Karpas-422 (cell line): ENCODE measurements around the gene RRH. TPM values are rescaled to one million over a fixed set of nuclear protein-coding genes. Genes with fewer than 3 reads are reported as not detected.
A peak's percentile ranks its signal among the peaks of the same experiment; 100 is the strongest.

ENCODE experiments used
- DNase-seq: peaks from one replicate; pipeline ENCODE4 v3.0.0-alpha.2; 2015
- H2AFZ ChIP-seq: fragments of 200-600 bp; sonication (generic); 2 replicates; pipeline ENCODE4 v1.6.1; 2014; ENCODE audit warnings: antibody characterized with exemption, low read length, mixed read lengths
- H3K27ac ChIP-seq: fragments of 200-600 bp; sonication (generic); 2 replicates; pipeline ENCODE4 v1.5.1; 2014; ENCODE audit warnings: mild to moderate bottlenecking, low read length, moderate library complexity
- H3K27me3 ChIP-seq: fragments of 200-600 bp; sonication (generic); 2 replicates; pipeline ENCODE4 v1.6.1; 2014; ENCODE audit warnings: low read length, mixed read lengths
- H3K36me3 ChIP-seq: fragments of 200-600 bp; sonication (generic); 2 replicates; pipeline ENCODE4 v1.6.1; 2014; ENCODE audit warnings: low read length, mixed read lengths; ENCODE audit not compliant: insufficient read depth
- H3K4me1 ChIP-seq: fragments of 200-600 bp; sonication (generic); 2 replicates; pipeline ENCODE4 v1.6.1; 2014; ENCODE audit warnings: mild to moderate bottlenecking, low read length, mixed read lengths
- H3K4me2 ChIP-seq: fragments of 200-600 bp; sonication (generic); 2 replicates; pipeline ENCODE4 v1.6.1; 2014; ENCODE audit warnings: low read length, low read depth, mild to moderate bottlenecking; ENCODE audit not compliant: poor library complexity, severe bottlenecking
- H3K4me3 ChIP-seq: fragments of 200-600 bp; sonication (generic); 2 replicates; pipeline ENCODE4 v1.5.1; 2014; ENCODE audit warnings: mild to moderate bottlenecking, antibody characterized with exemption, low read length, mixed read lengths
- H3K79me2 ChIP-seq: fragments of 200-600 bp; sonication (generic); 2 replicates; pipeline ENCODE4 v1.6.1; 2014; ENCODE audit warnings: mild to moderate bottlenecking, low read length, mixed read lengths
- H3K9ac ChIP-seq: fragments of 200-600 bp; sonication (generic); 2 replicates; pipeline ENCODE4 v1.6.0; 2014; ENCODE audit warnings: low read length
- H3K9me2 ChIP-seq: fragments of 200-600 bp; sonication (generic), shearing (Covaris generic); replicated peaks from 2 replicates; pipeline ENCODE4 v1.6.0; 2014; ENCODE audit warnings: mild to moderate bottlenecking, low read length, moderate library complexity; ENCODE audit not compliant: insufficient read depth
- H3K9me3 ChIP-seq: fragments of 300-700, 200-600 bp; sonication (generic); 2 replicates; pipeline ENCODE4 v1.6.1; 2014; ENCODE audit warnings: low read length, mixed read lengths
- H4K20me1 ChIP-seq: fragments of 200-600 bp; sonication (generic); 2 replicates; pipeline ENCODE4 v1.6.1; 2014; ENCODE audit warnings: mild to moderate bottlenecking, antibody characterized with exemption, low read length, low read depth; ENCODE audit not compliant: insufficient read depth
- total RNA-seq: library from RNA; depleted of rRNA; stranded (reverse); fragments of >200 nt; shearing (Covaris generic); gene quantifications from 2 replicates; pipeline ENCODE4 v1.2.3, GENCODE V29; 2014; ENCODE audit warnings: low replicate concordance

The RRH gene
- total RNA-seq, 1 experiment from 2014 or later, result not detected

GRCh38 chr4:109803924-109804571 lies 23.7 kb upstream of the RRH start:
- Histone ChIP-seq H3K79me2 (no peaks in the 10 kb centered on the region), H3K27ac (no peak overlapping the region), H3K27me3 (no peaks in the 10 kb centered on the region), H3K4me1 (no peaks in the 10 kb centered on the region), H2AFZ (no peak overlapping the region), H3K4me3 (no peak overlapping the region), H3K9me2 (no peaks in the 10 kb centered on the region), H3K9me3 (no peaks in the 10 kb centered on the region), H3K36me3 (no peaks in the 10 kb centered on the region), H3K9ac (no peak overlapping the region), H4K20me1 (no peaks in the 10 kb centered on the region), H3K4me2 (no peak overlapping the region)
- peak; percentile 83 for DNase-seq

- Histone ChIP-seq H3K36me3 (no peaks in the 10 kb centered on the region), H3K4me3 (no peak overlapping the region), H4K20me1 (no peaks in the 10 kb centered on the region), H3K9ac (no peak overlapping the region), H3K4me1 (peaks cover 7% of the 10 kb centered on the region), H3K27me3 (no peaks in the 10 kb centered on the region), H3K27ac (no peak overlapping the region), H3K9me2 (no peaks in the 10 kb centered on the region), H3K4me2 (no peak overlapping the region), H3K79me2 (no peaks in the 10 kb centered on the region), H3K9me3 (no peaks in the 10 kb centered on the region), H2AFZ (no peak overlapping the region)
- DNase-seq, result no peak
These were observed 18.1 kb upstream of the RRH start for GRCh38 chr4:109809655-109810054.

- peaks cover 10% of the 10 kb centered on the region for H3K4me1 ChIP-seq
- no peaks in the 10 kb centered on the region for H4K20me1 ChIP-seq
- no peaks in the 10 kb centered on the region for H3K27me3 ChIP-seq
- no peaks in the 10 kb centered on the region for H3K36me3 ChIP-seq
- no peak overlapping the region for H3K9ac ChIP-seq
- no peaks in the 10 kb centered on the region for H3K9me2 ChIP-seq
- DNase-seq, result no peak
- no peaks in the 10 kb centered on the region for H3K9me3 ChIP-seq
- H3K4me3 ChIP-seq, result no peak overlapping the region
- no peak overlapping the region for H3K27ac ChIP-seq
- H3K4me2 ChIP-seq, result no peak overlapping the region
- peaks cover 4% of the 10 kb centered on the region for H3K79me2 ChIP-seq
- peak overlapping the region; percentile 37; the same call in 1 of the 2 replicates for H2AFZ ChIP-seq
These were observed 17.0 kb upstream of the RRH start for GRCh38 chr4:109810552-109811387.

- Histone ChIP-seq H4K20me1 (no peaks in the 10 kb centered on the region), H3K9me2 (no peaks in the 10 kb centered on the region), H3K4me1 (peaks cover 14% of the 10 kb centered on the region), H3K79me2 (peaks cover 13% of the 10 kb centered on the region), H3K4me3 (no peak overlapping the region), H3K9me3 (no peaks in the 10 kb centered on the region), H3K9ac (no peak overlapping the region), H2AFZ (peak overlapping the region; percentile 37; the same call in 1 of the 2 replicates), H3K4me2 (peak overlapping the region; percentile 24), H3K27ac (no peak overlapping the region), H3K36me3 (no peaks in the 10 kb centered on the region), H3K27me3 (no peaks in the 10 kb centered on the region)
- DNase-seq, result no peak
These were observed 16.1 kb upstream of the RRH start for GRCh38 chr4:109811707-109812106.

- peaks cover 25% of the 10 kb centered on the region for H3K36me3 ChIP-seq
- H3K27me3 ChIP-seq, result no peaks in the 10 kb centered on the region
- no peaks in the 10 kb centered on the region for H3K9me2 ChIP-seq
- peaks cover 51% of the 10 kb centered on the region for H3K79me2 ChIP-seq
- peak within 1 kb of the TSS; percentile 74 for H3K4me3 ChIP-seq
- H4K20me1 ChIP-seq, result no peaks in the 10 kb centered on the region
- no peaks in the 10 kb centered on the region for H3K9me3 ChIP-seq
- DNase-seq, result peak; percentile 96
- H2AFZ ChIP-seq, result peak within 1 kb of the TSS; percentile 89
- H3K27ac ChIP-seq, result peak within 1 kb of the TSS; percentile 59
- peak within 1 kb of the TSS; percentile 95 for H3K9ac ChIP-seq
- peak within 1 kb of the TSS; percentile 86 for H3K4me2 ChIP-seq
- H3K4me1 ChIP-seq, result peaks cover 27% of the 10 kb centered on the region
These were observed 12.4 kb upstream of the RRH start, which contains the start of gene GAR1 for GRCh38 chr4:109815151-109816081. GAR1 (plus strand) TSS chr4:109815762; CDS start chr4:109816165, 403 bp downstream.

GRCh38 chr4:109816082-109816442 lies 11.7 kb upstream of the RRH start:
- Histone ChIP-seq H3K4me2 (peak overlapping the region; percentile 86), H4K20me1 (no peaks in the 10 kb centered on the region), H3K9me2 (no peaks in the 10 kb centered on the region), H3K36me3 (peaks cover 31% of the 10 kb centered on the region), H3K27ac (peak overlapping the region; percentile 59; the same call in 1 of the 2 replicates), H3K4me1 (peaks cover 27% of the 10 kb centered on the region), H3K79me2 (peaks cover 55% of the 10 kb centered on the region), H3K27me3 (no peaks in the 10 kb centered on the region), H3K4me3 (peak overlapping the region; percentile 74), H3K9me3 (no peaks in the 10 kb centered on the region), H2AFZ (peak overlapping the region; percentile 28; the same call in 1 of the 2 replicates), H3K9ac (peak overlapping the region; percentile 95)
- peak; percentile 67 for DNase-seq

- Histone ChIP-seq H3K4me1 (peaks cover 23% of the 10 kb centered on the region), H3K79me2 (peaks cover 58% of the 10 kb centered on the region), H3K27ac (no peak overlapping the region; the same call in 1 of the 2 replicates), H3K4me3 (peak overlapping the region; percentile 74), H3K27me3 (no peaks in the 10 kb centered on the region), H3K9ac (peak overlapping the region; percentile 95), H2AFZ (no peak overlapping the region), H3K4me2 (peak overlapping the region; percentile 86), H4K20me1 (no peaks in the 10 kb centered on the region), H3K9me3 (no peaks in the 10 kb centered on the region), H3K9me2 (no peaks in the 10 kb centered on the region), H3K36me3 (peaks cover 37% of the 10 kb centered on the region)
- DNase-seq, result no peak
These were observed 10.9 kb upstream of the RRH start for GRCh38 chr4:109816894-109817293.
